Epidermal melanocyte (primary cell): Measurements from ENCODE around the gene PTGS1.
"Not testable (repeated sequence)": the region's sequence is repeated elsewhere in the genome, so short reads cannot be mapped to it uniquely, and the experiment has no call there.

Experiments
- DNase-seq: peaks from one replicate; pipeline ENCODE4 v3.0.0; 2011; ENCODE audit warnings: low spot score; ENCODE audit not compliant: insufficient read length

The PTGS1 gene

GRCh38 chr9:122397749-122398148 is 26.9 kb downstream of the PTGS1 start:
- DNase-seq = no peak

GRCh38 chr9:122398371-122398924 is 27.6 kb downstream of the PTGS1 start:
- no peak for DNase-seq

- DNase-seq = no peak
These were observed 31.1 kb downstream of the PTGS1 start for GRCh38 chr9:122401896-122402295.

GRCh38 chr9:122402403-122402871 is 31.6 kb downstream of the PTGS1 start:
- DNase-seq = no peak

DNA sequence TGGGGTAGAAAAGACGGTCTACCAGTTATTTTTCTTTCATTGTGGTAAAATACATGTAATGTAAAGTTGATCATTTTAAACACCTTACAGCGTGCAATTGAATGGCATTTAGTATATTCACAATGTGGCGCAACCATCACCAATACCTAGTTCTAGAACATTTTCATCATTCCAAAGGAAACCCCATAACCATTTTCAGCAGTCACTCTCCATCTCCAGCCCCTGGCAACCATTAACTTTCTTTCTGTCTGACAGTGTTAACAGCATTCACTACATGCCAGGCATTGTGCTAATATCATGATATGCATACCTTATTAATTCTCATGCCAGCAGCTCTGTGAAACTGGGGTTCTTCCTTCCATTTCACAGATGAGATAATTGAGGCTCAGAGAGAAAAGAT is 32.0 kb downstream of the PTGS1 start:
- DNase-seq = no peak

DNA sequence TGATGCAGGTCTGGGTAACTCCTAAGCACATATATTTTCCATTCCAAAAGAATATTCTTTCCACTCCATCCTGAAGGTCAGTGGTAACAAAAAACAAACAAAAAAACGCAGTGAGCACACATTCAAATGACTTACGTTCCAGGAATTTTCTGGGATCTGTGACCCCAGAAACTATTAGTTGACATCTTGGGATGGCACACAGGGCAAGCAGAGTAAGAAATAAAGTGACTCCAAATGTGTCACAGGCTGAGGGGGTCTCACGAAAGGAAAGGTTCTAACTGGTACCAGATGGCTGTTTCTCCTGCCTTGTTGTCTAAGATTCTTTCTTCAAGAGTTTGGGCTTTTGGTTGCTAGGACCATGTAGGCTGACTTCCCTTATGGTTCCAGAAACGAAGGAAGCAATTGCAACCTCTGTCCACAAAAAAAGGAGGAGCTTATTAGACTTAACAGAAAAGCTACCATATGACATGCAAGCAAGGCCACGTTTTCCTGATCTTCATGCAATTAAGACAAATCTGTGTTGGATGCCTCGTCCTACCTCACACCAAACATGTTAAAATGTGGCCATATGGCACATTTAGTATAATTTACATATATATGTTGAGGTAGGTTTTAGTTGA is 32.7 kb downstream of the PTGS1 start:
- no peak for DNase-seq

DNA sequence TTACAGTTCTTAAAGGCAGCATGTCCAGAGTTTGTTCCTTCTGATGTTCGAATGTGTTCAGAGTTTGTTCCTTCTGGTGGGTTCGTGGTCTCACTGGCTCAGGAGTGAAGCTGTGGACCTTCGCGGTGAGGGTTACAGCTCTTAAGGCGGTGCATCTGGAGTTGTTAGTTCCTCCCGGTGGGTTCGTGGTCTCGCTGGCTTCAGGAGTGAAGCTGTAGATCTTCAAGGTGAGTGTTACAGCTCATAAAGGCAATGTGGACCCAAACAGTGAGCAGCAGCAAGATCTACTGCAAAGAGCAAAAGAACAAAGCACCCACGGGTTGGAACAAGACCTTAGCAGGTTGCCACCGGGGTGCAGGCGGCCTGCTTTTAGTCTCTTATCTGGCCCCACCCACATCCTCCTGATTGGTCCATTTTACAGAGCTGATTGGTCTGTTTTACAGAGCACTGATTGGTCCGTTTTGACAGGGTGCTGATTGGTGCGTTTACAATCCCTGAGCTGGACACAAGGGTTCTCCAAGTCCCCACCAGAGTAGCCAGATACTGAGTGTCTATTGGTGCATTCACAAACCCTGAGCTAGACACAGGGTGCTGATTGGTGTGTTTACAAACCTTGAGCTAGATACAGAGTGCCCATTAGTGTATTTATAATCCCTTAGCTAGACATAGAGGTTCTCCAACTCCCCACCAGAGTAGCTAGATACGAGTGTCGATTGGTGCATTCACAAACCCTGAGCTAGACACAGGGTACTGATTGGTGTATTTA is 34.7 kb downstream of the PTGS1 start:
- DNase-seq = not testable (repeated sequence)

DNA sequence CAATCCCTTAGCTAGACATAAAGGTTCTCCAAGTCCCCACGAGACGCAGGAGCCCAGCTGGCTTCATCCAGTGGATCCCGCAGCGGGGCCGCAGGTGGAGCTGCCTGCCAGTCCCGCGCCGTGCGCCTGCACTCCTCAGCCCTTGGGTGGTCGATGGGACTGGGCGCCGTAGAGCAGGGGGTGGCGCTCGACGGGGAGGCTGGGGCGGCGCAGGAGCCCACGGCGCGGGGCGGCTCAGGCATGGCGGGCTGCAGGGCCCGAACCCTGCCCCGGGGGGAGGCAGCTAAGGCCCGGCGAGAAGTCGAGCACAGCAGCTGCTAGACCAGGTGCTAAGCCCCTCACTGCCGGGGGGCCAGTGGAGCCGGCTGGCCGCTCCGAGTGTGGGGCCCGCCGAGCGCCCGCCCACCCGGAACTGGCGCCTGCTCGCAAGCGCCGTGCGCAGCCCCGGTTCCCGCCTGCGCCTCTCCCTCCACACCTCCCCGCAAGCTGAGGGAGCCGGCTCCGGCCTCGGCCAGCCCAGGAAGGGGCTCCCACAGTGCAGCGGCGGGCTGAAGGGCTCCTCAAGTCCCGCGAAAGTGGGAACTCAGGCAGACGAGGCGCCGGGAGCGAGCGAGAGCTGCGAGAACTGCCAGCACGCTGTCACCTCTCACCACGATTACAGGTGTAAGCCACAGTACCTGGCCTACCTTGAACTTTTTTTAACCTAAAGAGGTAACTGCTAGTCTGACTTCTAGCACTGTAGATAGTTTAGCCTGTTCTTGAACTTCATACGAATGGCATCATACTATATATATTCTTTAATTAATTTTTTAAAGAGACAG is 35.5 kb downstream of the PTGS1 start:
- no peak for DNase-seq

DNA sequence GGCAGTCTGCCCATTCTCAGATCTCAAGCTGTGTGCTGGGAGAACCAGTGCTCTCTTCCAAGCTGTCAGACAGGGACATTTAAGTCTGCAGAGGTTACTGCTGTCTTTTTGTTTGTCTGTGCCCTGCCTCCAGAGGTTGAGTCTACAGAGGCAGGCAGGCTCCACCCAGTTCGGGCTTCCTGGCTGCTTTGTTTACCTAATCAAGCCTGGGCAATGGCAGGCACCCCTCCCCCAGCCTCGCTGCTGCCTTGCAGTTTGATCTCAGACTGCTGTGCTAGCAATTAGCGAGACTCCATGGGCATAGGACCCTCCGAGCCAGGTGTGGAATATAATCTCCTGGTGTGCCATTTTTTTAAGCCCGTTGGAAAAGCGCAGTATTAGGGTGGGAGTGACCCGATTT is 43.3 kb downstream of the PTGS1 start:
- DNase-seq = not testable (repeated sequence)

DNA sequence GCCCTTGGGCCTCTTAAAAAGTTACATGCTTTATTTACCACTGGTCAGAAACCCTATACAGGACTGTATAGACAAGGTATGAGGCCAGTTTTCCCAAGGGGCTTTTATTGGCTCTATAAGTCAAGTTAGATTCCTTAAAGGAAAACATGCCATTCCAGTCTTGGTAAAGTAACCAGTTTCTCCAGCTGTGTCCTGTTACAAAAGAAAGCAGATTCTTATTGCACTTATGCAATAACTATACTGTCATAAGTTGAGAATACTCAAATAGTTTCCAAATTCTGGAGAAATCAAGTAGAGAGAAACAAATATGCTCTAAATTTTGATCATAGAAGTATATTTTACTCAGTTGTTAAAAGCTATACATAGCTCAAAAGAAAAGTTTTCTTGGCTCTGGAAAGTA is 47.2 kb downstream of the PTGS1 start:
- DNase-seq = no peak

DNA sequence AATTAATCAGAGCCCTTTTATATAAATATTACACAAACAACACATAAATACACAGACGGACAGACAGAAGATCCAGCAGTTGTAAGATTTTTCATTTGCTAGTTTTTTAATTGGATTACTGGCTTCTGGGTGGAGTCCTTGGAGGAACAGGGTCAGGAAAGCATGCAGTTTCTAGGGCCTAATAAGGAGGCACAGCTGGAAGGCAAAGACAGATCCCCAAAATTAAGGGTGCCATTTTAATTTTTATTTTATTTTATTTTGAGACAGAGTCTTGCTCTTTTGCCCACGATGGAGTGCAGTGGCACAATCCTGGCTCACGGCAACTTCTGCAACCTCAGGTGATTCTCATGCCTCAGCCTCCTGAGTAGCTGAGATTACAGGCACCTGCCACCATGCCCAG is 49.5 kb downstream of the PTGS1 start:
- no peak for DNase-seq

- DNase-seq = no peak
These were observed 54.3 kb downstream of the PTGS1 start for GRCh38 chr9:122425087-122425486.

GRCh38 chr9:122426723-122427122 is 55.9 kb downstream of the PTGS1 start:
- DNase-seq = no peak

GRCh38 chr9:122442568-122442967 is 71.7 kb downstream of the PTGS1 start:
- DNase-seq = no peak

DNA sequence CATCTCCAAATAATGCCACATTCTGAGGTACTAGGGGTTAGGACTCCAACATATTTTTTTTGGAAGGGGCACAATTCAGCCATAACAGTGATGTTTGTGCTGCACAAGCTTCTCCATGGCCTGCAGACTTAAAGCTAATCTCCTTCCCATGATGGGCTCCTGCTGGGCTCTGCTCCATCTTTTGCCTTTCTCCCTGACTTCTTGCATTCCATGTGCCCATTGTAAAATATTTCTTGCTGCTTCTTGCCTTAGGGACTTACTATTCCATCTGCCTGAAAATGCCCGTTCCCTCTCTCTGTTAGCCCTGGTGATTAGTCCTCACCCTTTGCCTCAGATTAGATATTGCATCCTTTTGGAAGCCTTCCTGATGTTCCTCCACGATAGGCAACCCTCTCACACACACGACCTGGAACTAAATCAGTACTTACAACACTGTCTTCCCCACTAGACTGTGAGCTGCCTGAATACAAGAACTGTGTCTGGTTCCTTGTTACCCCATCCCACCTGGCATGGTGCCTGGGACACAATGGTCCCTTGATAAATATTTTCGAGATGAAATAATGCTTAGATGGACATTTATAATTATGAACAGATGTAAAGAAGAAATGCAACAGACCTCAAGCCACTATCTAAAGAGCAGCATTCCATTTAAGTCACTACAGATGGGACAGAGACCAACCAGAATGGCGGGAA is 73.4 kb downstream of the PTGS1 start:
- no peak for DNase-seq
